ENCODE measurements around the gene DAPK2.

DNA sequence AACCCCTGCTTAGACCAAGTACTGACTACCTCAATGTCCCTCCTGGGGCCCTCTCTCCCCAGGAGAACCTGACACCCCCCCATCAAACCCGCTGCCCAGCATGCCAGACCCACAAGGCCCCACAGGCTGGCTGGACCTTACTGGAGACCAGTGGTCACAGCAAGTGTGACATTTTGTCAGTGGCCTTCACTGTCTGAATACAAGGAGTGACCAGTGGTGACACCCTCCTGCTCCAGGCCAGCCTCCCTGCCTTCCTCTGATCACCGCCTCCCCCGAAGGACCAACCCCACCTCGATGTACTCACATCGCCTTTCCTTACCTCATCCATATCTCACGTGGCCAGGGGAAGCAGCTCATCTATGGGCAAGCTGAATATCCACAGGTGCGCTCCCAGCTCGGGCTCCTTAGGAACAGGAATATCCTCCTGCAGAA, 150.5 kb downstream of the DAPK2 start:
- TF ChIP-seq ZNF384 (IDR thresholded peaks at IDR 0.05) (no peak), FOXM1 (IDR thresholded peaks at IDR 0.05; ENCODE audit: borderline replicate concordance) (no peak), TARDBP (IDR thresholded peaks at IDR 0.05) (no peak), BHLHE40 (IDR thresholded peaks at IDR 0.05; ENCODE audit: borderline replicate concordance) (no peak), SP1 (IDR thresholded peaks at IDR 0.05) (no peak), ARNT (IDR thresholded peaks at IDR 0.05) (no peak), ELF4 (IDR thresholded peaks at IDR 0.05) (no peak), FOXK2 (IDR thresholded peaks at IDR 0.05) (no peak), L3MBTL2 (conservative IDR thresholded peaks at IDR 0.05) (no peak), FOXA1 (IDR thresholded peaks at IDR 0.05) (no peak)
- TF ChIP-seq, protein P1, sequence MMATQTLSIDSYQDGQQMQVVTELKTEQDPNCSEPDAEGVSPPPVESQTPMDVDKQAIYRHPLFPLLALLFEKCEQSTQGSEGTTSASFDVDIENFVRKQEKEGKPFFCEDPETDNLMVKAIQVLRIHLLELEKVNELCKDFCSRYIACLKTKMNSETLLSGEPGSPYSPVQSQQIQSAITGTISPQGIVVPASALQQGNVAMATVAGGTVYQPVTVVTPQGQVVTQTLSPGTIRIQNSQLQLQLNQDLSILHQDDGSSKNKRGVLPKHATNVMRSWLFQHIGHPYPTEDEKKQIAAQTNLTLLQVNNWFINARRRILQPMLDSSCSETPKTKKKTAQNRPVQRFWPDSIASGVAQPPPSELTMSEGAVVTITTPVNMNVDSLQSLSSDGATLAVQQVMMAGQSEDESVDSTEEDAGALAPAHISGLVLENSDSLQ (IDR thresholded peaks at IDR 0.05): no peak

Data from HEK293T (cell line).